ENCODE results near the gene SOX13. TPM values are rescaled to one million over a fixed set of nuclear protein-coding genes. Genes with fewer than 3 reads are reported as not detected.
A peak's percentile ranks its signal among the peaks of the same experiment; 100 is the strongest.

The SOX13 gene
- total RNA-seq, 4 donors from 2014 or later = 51.8 to 108 (median 105) TPM

DNA sequence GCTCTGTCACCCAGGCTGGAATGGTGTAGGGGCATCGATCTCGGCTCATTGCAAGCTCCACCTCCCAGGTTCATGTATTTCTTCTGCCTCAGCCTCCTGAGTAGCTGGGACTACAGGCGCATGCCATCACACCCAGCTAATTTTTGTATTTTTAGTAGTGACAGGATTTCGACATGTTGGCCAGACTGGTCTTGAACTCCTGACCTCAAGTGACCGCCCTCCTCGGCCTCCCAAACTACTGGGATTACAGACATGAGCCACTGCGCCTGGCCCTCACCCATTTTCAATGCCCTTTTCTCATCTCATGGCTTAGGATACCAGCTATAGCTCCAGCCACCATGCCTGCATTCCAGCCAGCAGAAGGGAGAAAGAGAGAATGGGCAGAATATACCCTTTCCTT is 12.9 kb upstream of the SOX13 start:
- DNase-seq (ENCODE audit: low spot score in 2 of 2) = no peak
- H3K4me3 ChIP-seq = no peak overlapping the region
- no peak overlapping the region for H3K27ac ChIP-seq
- 80 to 81% methylated on average over 7 of the region's 7 CpGs for WGBS, 2 donors
- H3K36me3 ChIP-seq = no peaks in the 10 kb centered on the region
- TF ChIP-seq POLR2A (IDR thresholded peaks at IDR 0.05) = no peak
- no peak for TF ChIP-seq EP300 (IDR thresholded peaks at IDR 0.05)
- TF ChIP-seq, protein P1, sequence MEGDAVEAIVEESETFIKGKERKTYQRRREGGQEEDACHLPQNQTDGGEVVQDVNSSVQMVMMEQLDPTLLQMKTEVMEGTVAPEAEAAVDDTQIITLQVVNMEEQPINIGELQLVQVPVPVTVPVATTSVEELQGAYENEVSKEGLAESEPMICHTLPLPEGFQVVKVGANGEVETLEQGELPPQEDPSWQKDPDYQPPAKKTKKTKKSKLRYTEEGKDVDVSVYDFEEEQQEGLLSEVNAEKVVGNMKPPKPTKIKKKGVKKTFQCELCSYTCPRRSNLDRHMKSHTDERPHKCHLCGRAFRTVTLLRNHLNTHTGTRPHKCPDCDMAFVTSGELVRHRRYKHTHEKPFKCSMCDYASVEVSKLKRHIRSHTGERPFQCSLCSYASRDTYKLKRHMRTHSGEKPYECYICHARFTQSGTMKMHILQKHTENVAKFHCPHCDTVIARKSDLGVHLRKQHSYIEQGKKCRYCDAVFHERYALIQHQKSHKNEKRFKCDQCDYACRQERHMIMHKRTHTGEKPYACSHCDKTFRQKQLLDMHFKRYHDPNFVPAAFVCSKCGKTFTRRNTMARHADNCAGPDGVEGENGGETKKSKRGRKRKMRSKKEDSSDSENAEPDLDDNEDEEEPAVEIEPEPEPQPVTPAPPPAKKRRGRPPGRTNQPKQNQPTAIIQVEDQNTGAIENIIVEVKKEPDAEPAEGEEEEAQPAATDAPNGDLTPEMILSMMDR (IDR thresholded peaks at IDR 0.05) = no peak
- no peaks in the 10 kb centered on the region for H3K27me3 ChIP-seq
- no peaks in the 10 kb centered on the region for H3K9me3 ChIP-seq
- peaks cover 0 to 9% (median 0%) of the 10 kb centered on the region in 4 donors for H3K4me1 ChIP-seq

DNA sequence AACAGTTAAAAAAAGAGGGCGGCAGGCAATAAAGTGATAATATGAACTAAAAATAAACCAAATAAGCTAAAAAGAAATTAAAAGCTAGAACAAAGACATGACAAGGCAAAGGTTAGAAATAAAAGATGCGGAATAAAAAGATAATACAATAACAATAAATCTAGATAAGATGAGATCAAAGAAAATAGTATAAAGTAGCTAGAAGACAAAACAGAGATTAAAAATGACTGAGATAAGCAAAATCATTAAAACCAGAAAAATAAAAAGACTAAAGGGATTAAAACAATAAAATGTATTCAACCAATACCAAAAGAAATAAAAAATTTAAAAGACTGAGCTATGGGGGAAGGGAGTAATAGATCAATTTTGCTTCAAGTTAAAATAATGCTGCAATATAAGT is 10.8 kb upstream of the SOX13 start:
- no peak for DNase-seq (ENCODE audit: low spot score in 2 of 2)
- H3K4me1 ChIP-seq = peaks cover 0 to 26% (median 5%) of the 10 kb centered on the region in 4 donors
- no peak overlapping the region for H3K4me3 ChIP-seq
- no peak for TF ChIP-seq EP300 (IDR thresholded peaks at IDR 0.05)
- no peaks in the 10 kb centered on the region for H3K36me3 ChIP-seq
- no peak overlapping the region for H3K27ac ChIP-seq
- 47 to 62% methylated on average over 2 of the region's 2 CpGs for WGBS, 2 donors
- no peaks in the 10 kb centered on the region for H3K27me3 ChIP-seq
- no peaks in the 10 kb centered on the region for H3K9me3 ChIP-seq

DNA sequence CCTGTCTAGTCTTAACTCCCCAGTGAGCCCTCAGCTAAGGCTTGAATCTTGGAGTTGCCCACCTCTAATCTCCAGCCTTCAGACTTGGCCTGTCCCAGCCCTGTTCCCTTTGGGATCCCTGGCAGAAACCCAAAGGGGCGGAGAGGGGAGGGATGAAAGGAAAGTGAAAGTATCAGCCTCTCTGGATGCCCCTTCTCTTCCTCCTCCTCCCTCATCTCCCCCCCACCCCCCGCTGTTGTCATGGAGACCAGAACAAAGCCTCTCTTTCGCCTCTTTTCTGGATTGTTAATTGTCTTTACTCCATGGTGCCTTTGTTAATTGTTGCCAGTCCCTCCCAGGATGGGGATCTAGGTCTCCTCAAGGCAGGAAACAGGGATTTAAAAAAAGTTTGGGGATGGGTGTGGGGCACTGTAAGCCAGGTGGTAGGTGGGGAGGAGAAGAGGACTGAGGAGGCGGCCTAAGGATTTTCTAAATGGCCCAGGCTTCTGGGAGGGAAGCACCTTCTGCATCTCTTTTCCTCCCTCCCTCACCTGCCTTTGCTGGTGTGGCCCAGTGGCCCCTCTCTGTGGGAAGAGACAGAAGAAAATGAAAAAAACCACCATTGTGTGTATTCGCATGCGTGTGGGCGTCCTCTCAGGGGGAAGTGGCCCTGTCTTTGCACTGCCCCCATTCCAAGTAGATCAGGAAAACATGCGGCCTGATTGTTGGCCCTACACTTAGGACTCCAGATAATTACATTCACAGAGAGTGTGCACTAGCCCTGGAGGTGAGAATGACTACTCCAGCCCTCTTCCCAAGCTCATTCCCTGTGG is 7.5 kb upstream of the SOX13 start:
- peak overlapping the region; percentile 49 to 86 (median 72) for H3K27ac ChIP-seq
- DNase-seq (ENCODE audit: low spot score in 2 of 2) = peak in 1 of 2 donors; percentile 62

DNA sequence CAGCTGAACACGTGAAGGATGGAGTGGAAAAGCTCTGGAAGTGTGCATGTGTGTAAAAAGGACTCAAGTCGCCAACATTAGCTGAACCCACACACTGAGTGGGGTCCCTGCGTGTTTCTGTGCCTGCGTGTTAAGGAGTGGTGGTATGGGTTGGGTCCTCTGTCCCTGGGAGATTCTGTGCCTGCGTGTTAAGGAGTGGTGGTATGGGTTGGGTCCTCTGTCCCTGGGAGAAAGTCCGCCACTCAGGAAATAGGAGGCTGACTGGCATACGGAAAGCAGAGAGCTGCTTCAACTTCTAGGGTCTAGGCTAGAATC is 7.0 kb upstream of the SOX13 start:
- peaks cover 0 to 29% (median 5%) of the 10 kb centered on the region in 4 donors for H3K4me1 ChIP-seq
- 77% methylated on average over 7 of the region's 7 CpGs for WGBS, 2 donors
- TF ChIP-seq POLR2A (IDR thresholded peaks at IDR 0.05) = no peak
- TF ChIP-seq, protein P1 (IDR thresholded peaks at IDR 0.05) = no peak
- no peak for TF ChIP-seq EP300 (IDR thresholded peaks at IDR 0.05)
- H3K4me3 ChIP-seq = no peak overlapping the region
- no peaks in the 10 kb centered on the region for H3K9me3 ChIP-seq
- DNase-seq (ENCODE audit: low spot score in 2 of 2) = no peak
- peak overlapping the region; percentile 49 to 86 (median 72) for H3K27ac ChIP-seq
- H3K27me3 ChIP-seq = no peaks in the 10 kb centered on the region
- H3K36me3 ChIP-seq = no peaks in the 10 kb centered on the region

More for the DNA sequence above, 7.5 kb upstream of the SOX13 start:
- TF ChIP-seq EP300 (IDR thresholded peaks at IDR 0.05) = peak in 1 of 2 donors; percentile 30
- TF ChIP-seq POLR2A (IDR thresholded peaks at IDR 0.05) = no peak
- H3K4me3 ChIP-seq = peak overlapping the region in 1 of 4 donors; percentile 27
- 27% methylated on average over 8 of the region's 8 CpGs for WGBS, 2 donors
- H3K36me3 ChIP-seq = no peaks in the 10 kb centered on the region
- no peaks in the 10 kb centered on the region for H3K27me3 ChIP-seq
- H3K9me3 ChIP-seq = no peaks in the 10 kb centered on the region
- peaks cover 0 to 29% (median 5%) of the 10 kb centered on the region in 4 donors for H3K4me1 ChIP-seq

DNA sequence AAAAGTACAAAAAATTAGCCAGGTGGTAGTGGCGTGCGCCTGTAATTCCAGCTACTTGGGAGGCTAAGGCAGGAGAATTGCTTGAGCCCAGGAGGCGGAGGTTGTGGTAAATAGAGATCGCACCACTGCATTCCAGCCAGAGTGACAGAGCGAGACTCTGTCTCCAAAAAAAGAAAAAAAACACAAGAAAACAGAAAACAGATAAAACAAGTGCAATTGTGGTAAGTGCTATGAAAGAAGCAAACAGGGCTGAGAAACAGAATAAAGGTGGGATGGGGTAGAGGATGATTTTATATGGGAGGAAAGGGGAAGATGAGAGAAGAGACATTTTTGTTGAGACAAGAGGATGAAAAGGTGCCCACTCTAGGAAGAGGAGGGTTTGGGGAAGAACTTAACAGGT is 5.0 kb upstream of the SOX13 start:
- H3K27me3 ChIP-seq = no peaks in the 10 kb centered on the region
- no peaks in the 10 kb centered on the region for H3K9me3 ChIP-seq
- no peak for TF ChIP-seq EP300 (IDR thresholded peaks at IDR 0.05)
- no peak for TF ChIP-seq POLR2A (IDR thresholded peaks at IDR 0.05)
- TF ChIP-seq, protein P1 (IDR thresholded peaks at IDR 0.05) = no peak
- H3K36me3 ChIP-seq = no peaks in the 10 kb centered on the region
- peak overlapping the region in 1 of 4 donors; percentile 86 for H3K27ac ChIP-seq
- peaks cover 0 to 36% (median 7%) of the 10 kb centered on the region in 4 donors for H3K4me1 ChIP-seq
- no peak overlapping the region for H3K4me3 ChIP-seq
- no peak for DNase-seq (ENCODE audit: low spot score in 2 of 2)
- WGBS, 2 donors = 91 to 93% methylated on average over 5 of the region's 5 CpGs

DNA sequence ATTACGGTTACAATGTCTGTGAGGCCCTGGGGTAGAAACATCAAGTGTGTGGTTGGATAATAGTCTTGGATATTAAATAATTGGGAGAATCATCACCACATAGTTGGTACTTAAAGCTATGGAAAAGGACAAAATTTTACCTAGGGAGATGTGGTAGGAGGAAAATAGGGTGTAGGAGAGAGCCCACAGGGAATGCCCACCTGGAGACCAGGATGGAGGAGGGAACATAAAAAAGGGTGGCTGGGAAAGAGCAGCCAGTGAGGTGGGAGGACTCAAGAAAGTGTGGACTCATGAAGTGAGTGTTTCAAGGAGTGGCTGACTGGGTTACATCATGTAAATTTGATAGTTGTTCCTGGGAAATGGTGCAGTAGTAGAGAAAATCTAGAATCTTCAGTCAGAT is 3.0 kb upstream of the SOX13 start:
- WGBS, 2 donors = 83 to 90% methylated on average over 1 of the region's 1 CpG
- H3K36me3 ChIP-seq = no peaks in the 10 kb centered on the region
- TF ChIP-seq, protein P1 (IDR thresholded peaks at IDR 0.05) = no peak
- DNase-seq (ENCODE audit: low spot score in 2 of 2) = no peak
- peaks cover 0 to 29% (median 7%) of the 10 kb centered on the region in 4 donors for H3K4me1 ChIP-seq
- H3K27ac ChIP-seq = no peak overlapping the region
- no peak overlapping the region for H3K4me3 ChIP-seq
- no peaks in the 10 kb centered on the region for H3K27me3 ChIP-seq
- H3K9me3 ChIP-seq = no peaks in the 10 kb centered on the region

Measured in tibial nerve (tissue), 4 donors.